K562 (cell line): Measurements from ENCODE around the gene PSRC1.

Source experiments
- BRF1 ChIP-seq: IDR thresholded peaks from 3 replicates; pipeline ENCODE4 v1.6.1; 2011; ENCODE audit warnings: borderline replicate concordance, mild to moderate bottlenecking; ENCODE audit not compliant: insufficient read length; ENCODE audit errors: extremely low read depth
- FOXM1 ChIP-seq, 2 experiments: fragments of 450-650 bp in 1 of 2; sonication (generic) in 1 of 2; formaldehyde crosslinking in 1 of 2; IDR thresholded peaks; 2 replicates each; pipeline versions ENCODE4 v1.6.1 to v1.9.0; 2017 to 2022; ENCODE audit warnings: low read depth in 2 of 2, mild to moderate bottlenecking in 2 of 2, missing genetic modification reagents in 1 of 2, moderate library complexity in 1 of 2
- FOXP1 ChIP-seq: sonication (generic); formaldehyde crosslinking; IDR thresholded peaks from 2 replicates; pipeline ENCODE4 v1.8.0; 2022; ENCODE audit warnings: mild to moderate bottlenecking, missing genetic modification reagents
- HNRNPL ChIP-seq: fragments of 200-400 bp; formaldehyde crosslinking; IDR thresholded peaks from 2 replicates; pipeline ENCODE4 v1.6.1; 2017; ENCODE audit warnings: low read depth, mild to moderate bottlenecking, low read length
- JUNB ChIP-seq: fragments of 450-650 bp; formaldehyde crosslinking; conservative IDR thresholded peaks from 2 replicates; pipeline ENCODE4 v1.4.0; 2020; ENCODE audit warnings: mild to moderate bottlenecking
- KDM5B ChIP-seq: fragments of 200-600 bp; sonication (generic); IDR thresholded peaks from 2 replicates; pipeline ENCODE4 v1.6.1; 2012; ENCODE audit warnings: low read depth, mild to moderate bottlenecking, moderate library complexity, low read length, control low read depth, inconsistent platforms; ENCODE audit not compliant: insufficient replicate concordance
- MEF2A ChIP-seq: IDR thresholded peaks from 2 replicates; pipeline ENCODE4 v1.6.1; 2011; ENCODE audit warnings: low read depth, mild to moderate bottlenecking, low read length, moderate library complexity; ENCODE audit not compliant: control insufficient read depth
- POLR2A ChIP-seq: fragments of 450-650 bp; conservative IDR thresholded peaks from 2 replicates; pipeline ENCODE4 v1.6.1; 2016
- TEAD4 ChIP-seq, 2 experiments: sonication (generic) in 1 of 2; formaldehyde crosslinking in 1 of 2; IDR thresholded peaks; 2 replicates each; pipeline versions ENCODE4 v1.6.1 to v1.8.0; 2012 to 2022; ENCODE audit warnings: borderline replicate concordance in 1 of 2, inconsistent platforms in 1 of 2, low read length in 1 of 2, mild to moderate bottlenecking in 1 of 2, missing genetic modification reagents in 1 of 2
- ZNF551 ChIP-seq: fragments of 250-450 bp; sonication (Bioruptor Pico); IDR thresholded peaks from 2 replicates; pipeline ENCODE4 v1.5.0; 2021; ENCODE audit warnings: mild to moderate bottlenecking, moderate library complexity
- ZNF639 ChIP-seq, 2 experiments: fragments of 200-800 bp in 1 of 2; sonication (Bioruptor generic) in 1 of 2; sonication (generic) in 1 of 2; formaldehyde crosslinking in 1 of 2; IDR thresholded peaks in 1 of 2; conservative IDR thresholded peaks in 1 of 2; 2 replicates each; pipeline versions ENCODE4 v1.5.0 to v1.6.1; 2016 to 2020; ENCODE audit warnings: missing compliant biosample characterization in 1 of 2, missing genetic modification characterization in 1 of 2, missing genetic modification reagents in 1 of 2

DNA sequence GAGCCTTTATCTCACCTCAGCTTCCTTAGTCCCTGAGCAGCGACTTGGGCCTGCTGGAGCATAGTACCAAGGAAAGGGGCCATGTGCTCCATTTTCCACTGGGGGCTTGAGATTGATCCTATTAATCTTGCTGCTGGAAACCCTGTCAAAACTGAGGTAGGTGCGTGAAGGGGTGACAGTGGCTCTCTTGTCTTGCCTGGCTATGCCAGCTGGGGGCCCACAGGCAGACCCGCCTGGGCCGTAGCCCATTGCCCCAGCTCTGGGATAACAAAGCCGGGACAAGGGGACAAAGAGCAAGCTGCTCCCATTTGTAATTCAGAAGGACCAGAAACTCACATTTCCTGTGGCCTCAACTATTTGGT is 43.9 kb downstream of the PSRC1 start:
- TF ChIP-seq KDM5B = no peak
- TF ChIP-seq BRF1 = no peak
- TF ChIP-seq JUNB (CRISPR knock-in tag) = no peak
- no peak for TF ChIP-seq HNRNPL
- no peak for TF ChIP-seq FOXP1
- no peak for TF ChIP-seq FOXM1 (IDR thresholded peaks at IDR 0.05; ENCODE audit: low read depth)
- no peak for TF ChIP-seq FOXM1 (CRISPR knock-in tag; IDR thresholded peaks at IDR 0.05; ENCODE audit: low read depth)
- TF ChIP-seq POLR2A = no peak
- no peak for TF ChIP-seq MEF2A
- no peak for TF ChIP-seq ZNF551
- no peak for TF ChIP-seq ZNF639 (CRISPR knock-in tag; conservative IDR thresholded peaks at IDR 0.05 in 1 of 2, IDR thresholded peaks at IDR 0.05 in 1 of 2)
- no peak for TF ChIP-seq TEAD4 (IDR thresholded peaks at IDR 0.05; ENCODE audit: low read length)
- TF ChIP-seq TEAD4 (CRISPR knock-in tag; IDR thresholded peaks at IDR 0.05; ENCODE audit: borderline replicate concordance) = no peak
